Renal pelvis (tissue), 4 donors: ENCODE data around the gene BMPR2. TPM values are rescaled to one million over a fixed set of nuclear protein-coding genes. Genes with fewer than 3 reads are reported as not detected.
A peak's percentile ranks its signal among the peaks of the same experiment; 100 is the strongest.
"Not testable (repeated sequence)": the region's sequence is repeated elsewhere in the genome, so short reads cannot be mapped to it uniquely, and the experiment has no call there.

Source experiments
- DNase-seq: peaks from one replicate; pipeline ENCODE4 v3.0.0-alpha.2; 2013
- polyA plus RNA-seq, 3 donors: library from polyadenylated mRNA; unstranded; fragments of 120-200 nt; gene quantifications; one replicate each; pipeline ENCODE4 v1.2.1, GENCODE V29; 2013; ENCODE audit not compliant: insufficient read length in 3 of 3

The BMPR2 gene
- polyA plus RNA-seq, 3 donors: 48.8 to 60.8 (median 52.2) TPM

- no peak for DNase-seq
These were observed 1.2 kb downstream of the BMPR2 start for GRCh38 chr2:202377207-202377761.

- DNase-seq: no peak
These were observed 1.9 kb downstream of the BMPR2 start for GRCh38 chr2:202378001-202378400.

- DNase-seq: no peak
These were observed 2.7 kb downstream of the BMPR2 start for GRCh38 chr2:202378662-202379358.

- DNase-seq: no peak
These were observed 6.6 kb downstream of the BMPR2 start for GRCh38 chr2:202382684-202383083.

GRCh38 chr2:202386495-202386894, 10.4 kb downstream of the BMPR2 start:
- not testable (repeated sequence) for DNase-seq

- DNase-seq: no peak
These were observed 11.6 kb downstream of the BMPR2 start for GRCh38 chr2:202387608-202388342.

- DNase-seq: no peak
These were observed 24.8 kb downstream of the BMPR2 start for GRCh38 chr2:202400941-202401340.

GRCh38 chr2:202405798-202406197, 29.7 kb downstream of the BMPR2 start:
- no peak for DNase-seq

- DNase-seq: no peak
These were observed 30.4 kb downstream of the BMPR2 start for GRCh38 chr2:202406445-202406978.

- no peak for DNase-seq
These were observed 32.5 kb downstream of the BMPR2 start for GRCh38 chr2:202408546-202409140.

GRCh38 chr2:202410092-202410491, 34.0 kb downstream of the BMPR2 start:
- DNase-seq: no peak

GRCh38 chr2:202411097-202411496, 35.0 kb downstream of the BMPR2 start:
- DNase-seq: no peak

GRCh38 chr2:202418027-202418426, 41.9 kb downstream of the BMPR2 start:
- DNase-seq: no peak

- no peak for DNase-seq
These were observed 42.4 kb downstream of the BMPR2 start for GRCh38 chr2:202418511-202418910.

GRCh38 chr2:202423139-202423538, 47.0 kb downstream of the BMPR2 start:
- no peak for DNase-seq

- DNase-seq: no peak
These were observed 48.9 kb downstream of the BMPR2 start for GRCh38 chr2:202425036-202425435.

GRCh38 chr2:202426751-202427150, 50.6 kb downstream of the BMPR2 start:
- DNase-seq: no peak

- DNase-seq: peak; percentile 42
These were observed 53.2 kb downstream of the BMPR2 start for GRCh38 chr2:202429164-202429980.

- DNase-seq: no peak
These were observed 56.6 kb downstream of the BMPR2 start for GRCh38 chr2:202432776-202433175.

- no peak for DNase-seq
These were observed 58.3 kb downstream of the BMPR2 start for GRCh38 chr2:202434472-202434871.

GRCh38 chr2:202436626-202437025, 60.5 kb downstream of the BMPR2 start:
- DNase-seq: no peak

- not testable (repeated sequence) for DNase-seq
These were observed 64.0 kb downstream of the BMPR2 start for GRCh38 chr2:202440117-202440516.
